GM21786 (cell line): ENCODE results near the gene DOCK2.

ENCODE experiments used
- ATAC-seq: cut with Tn5 transposase; IDR thresholded peaks from one replicate; pipeline ENCODE4 v1.9.1; 2021; ENCODE audit not compliant: unreplicated experiment

DOCK2 gene

GRCh38 chr5:169686137-169686536 is 49.1 kb downstream of the DOCK2 start:
- ATAC-seq: peak; percentile 96

- ATAC-seq: no peak
Measured at GRCh38 chr5:169688106-169688505, 51.0 kb downstream of the DOCK2 start.

- ATAC-seq: no peak
Measured at GRCh38 chr5:169691471-169691870, 54.4 kb downstream of the DOCK2 start.

GRCh38 chr5:169694091-169694625 is 57.1 kb downstream of the DOCK2 start:
- no peak for ATAC-seq

- no peak for ATAC-seq
Measured at GRCh38 chr5:169695025-169695625, 58.0 kb downstream of the DOCK2 start.

GRCh38 chr5:169695919-169696490 is 58.9 kb downstream of the DOCK2 start:
- ATAC-seq: no peak

- no peak for ATAC-seq
Measured at GRCh38 chr5:169696621-169697510, 59.8 kb downstream of the DOCK2 start.

GRCh38 chr5:169697511-169697890 is 60.4 kb downstream of the DOCK2 start:
- ATAC-seq: no peak

GRCh38 chr5:169697976-169698375 is 60.9 kb downstream of the DOCK2 start:
- no peak for ATAC-seq

- no peak for ATAC-seq
Measured at GRCh38 chr5:169700611-169701010, 63.5 kb downstream of the DOCK2 start.

GRCh38 chr5:169701910-169702451 is 64.9 kb downstream of the DOCK2 start:
- ATAC-seq: no peak

GRCh38 chr5:169702693-169703481 is 65.8 kb downstream of the DOCK2 start:
- peak; percentile 79 for ATAC-seq

- ATAC-seq: no peak
Measured at GRCh38 chr5:169703813-169704212, 66.7 kb downstream of the DOCK2 start.

GRCh38 chr5:169705322-169705721 is 68.2 kb downstream of the DOCK2 start:
- ATAC-seq: no peak

- ATAC-seq: no peak
Measured at GRCh38 chr5:169706071-169706470, 69.0 kb downstream of the DOCK2 start.

- no peak for ATAC-seq
Measured at GRCh38 chr5:169706758-169707450, 69.8 kb downstream of the DOCK2 start.

- no peak for ATAC-seq
Measured at GRCh38 chr5:169707686-169708085, 70.6 kb downstream of the DOCK2 start.

- no peak for ATAC-seq
Measured at GRCh38 chr5:169710675-169711074, 73.6 kb downstream of the DOCK2 start.

- ATAC-seq: no peak
Measured at GRCh38 chr5:169711551-169712225, 74.6 kb downstream of the DOCK2 start.

- ATAC-seq: no peak
Measured at GRCh38 chr5:169712428-169712827, 75.4 kb downstream of the DOCK2 start.
